ENCODE measurements around the gene TAPBP. TPM values are rescaled to one million over a fixed set of nuclear protein-coding genes. Genes with fewer than 3 reads are reported as not detected.

The TAPBP gene
- polyA plus RNA-seq, 2 of the 4 experiments (the other 2 are of a cell fraction) = 16.8 to 37.5 TPM

GRCh38 chr6:33312361-33313104 lies 1.3 kb downstream of the TAPBP start:
- CTCF ChIA-PET = interaction anchor here (0.9 to 6.0 kb wide), 4 partner anchors 12 to 34 kb away, joined by 3 to 40 read pairs (median 9); partner anchors contain the start of gene RGL2

DNA sequence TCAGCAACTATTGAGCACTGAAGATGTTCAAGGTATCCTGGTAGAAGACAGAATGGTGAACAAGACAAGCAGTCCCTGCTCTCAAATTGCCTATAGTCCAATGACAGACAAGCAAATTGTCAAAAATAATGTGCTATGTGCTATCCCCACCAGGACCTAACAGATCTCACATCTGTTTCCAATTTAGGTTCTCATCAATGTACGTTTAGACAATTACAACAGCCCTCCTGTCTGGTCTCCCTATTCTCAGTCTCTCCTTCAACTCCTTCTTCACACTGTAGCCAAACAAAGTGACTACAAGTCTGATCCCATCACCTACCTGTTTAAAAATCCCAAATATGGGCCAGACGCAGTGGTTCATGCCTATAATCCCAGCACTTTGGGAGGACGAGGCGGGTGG lies 7.5 kb downstream of the TAPBP start:
- 98% methylated on average over 4 of the region's 4 CpGs for WGBS (ENCODE audit: missing lambda C conversion rate)
- FAIRE-seq = no peak
- DNase-seq (ENCODE audit: low read depth in 1 of 2, low spot score in 1 of 2) = no peak
- ChIA-PET POLR2A (no interaction called here), CTCF (interaction anchor here (0.8 kb wide), 1 partner anchor 22 kb away, joined by 3 read pairs; no protein-coding TSS in a partner anchor)
- TF ChIP-seq PBX3 (IDR thresholded peaks at IDR 0.05) (no peak), CBX8 (IDR thresholded peaks at IDR 0.05) (no peak), GATA3 (IDR thresholded peaks at IDR 0.05; ENCODE audit: borderline replicate concordance) (no peak), HOXB13 (CRISPR knock-in tag; IDR thresholded peaks at IDR 0.05; ENCODE audit: low read depth) (no peak), JUN (IDR thresholded peaks at IDR 0.05) (no peak), RFX5 (IDR thresholded peaks at IDR 0.05) (no peak), HEYL (CRISPR knock-in tag; IDR thresholded peaks at IDR 0.05) (no peak), ZC3H11A (IDR thresholded peaks at IDR 0.05) (no peak), FOSB (CRISPR knock-in tag; IDR thresholded peaks at IDR 0.05) (no peak), CTCF (IDR thresholded peaks at IDR 0.05) (no peak), FOXS1 (CRISPR knock-in tag; IDR thresholded peaks at IDR 0.05) (no peak), HDAC2 (IDR thresholded peaks at IDR 0.05) (no peak), FOSL2 (IDR thresholded peaks at IDR 0.05) (no peak), FOSL2 (CRISPR knock-in tag; IDR thresholded peaks at IDR 0.05) (no peak), EP300 (IDR thresholded peaks at IDR 0.05) (no peak), CHD2 (IDR thresholded peaks at IDR 0.05; ENCODE audit: low read length, partially characterized antibody) (no peak)
- Histone ChIP-seq H3K4me2 (no peak overlapping the region), H3K9me3 (no peaks in the 10 kb centered on the region), H3K4me1 (no peaks in the 10 kb centered on the region), H3K4me3 (no peak overlapping the region), H3K27ac (no peak overlapping the region)
- ATAC-seq = no peak

More at GRCh38 chr6:33312361-33313104, 1.3 kb downstream of the TAPBP start:
- Histone ChIP-seq H3K9me3 (no peaks in the 10 kb centered on the region), H3K4me1 (peaks cover 25% of the 10 kb centered on the region), H3K4me2 (peak overlapping the region; percentile 92), H3K27ac (peak overlapping the region; percentile 93 to 97), H3K4me3 (peak overlapping the region; percentile 74)
- TF ChIP-seq USF2 (IDR thresholded peaks at IDR 0.05) = peak; percentile 61
- TF ChIP-seq, protein P1, sequence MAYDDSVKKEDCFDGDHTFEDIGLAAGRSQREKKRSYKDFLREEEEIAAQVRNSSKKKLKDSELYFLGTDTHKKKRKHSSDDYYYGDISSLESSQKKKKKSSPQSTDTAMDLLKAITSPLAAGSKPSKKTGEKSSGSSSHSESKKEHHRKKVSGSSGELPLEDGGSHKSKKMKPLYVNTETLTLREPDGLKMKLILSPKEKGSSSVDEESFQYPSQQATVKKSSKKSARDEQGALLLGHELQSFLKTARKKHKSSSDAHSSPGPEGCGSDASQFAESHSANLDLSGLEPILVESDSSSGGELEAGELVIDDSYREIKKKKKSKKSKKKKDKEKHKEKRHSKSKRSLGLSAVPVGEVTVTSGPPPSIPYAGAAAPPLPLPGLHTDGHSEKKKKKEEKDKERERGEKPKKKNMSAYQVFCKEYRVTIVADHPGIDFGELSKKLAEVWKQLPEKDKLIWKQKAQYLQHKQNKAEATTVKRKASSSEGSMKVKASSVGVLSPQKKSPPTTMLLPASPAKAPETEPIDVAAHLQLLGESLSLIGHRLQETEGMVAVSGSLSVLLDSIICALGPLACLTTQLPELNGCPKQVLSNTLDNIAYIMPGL (CRISPR knock-in tag; IDR thresholded peaks at IDR 0.05; ENCODE audit: borderline replicate concordance) = no peak
- FAIRE-seq (no peak), ATAC-seq (peak; percentile 44 to 69; a peak in 5 of 6 replicates), DNase-seq (ENCODE audit: low read depth in 1 of 2, low spot score in 1 of 2) (peak; percentile 79 to 85)
- 20% methylated on average over 15 of the region's 29 CpGs for WGBS (ENCODE audit: missing lambda C conversion rate)
- POLR2A ChIA-PET = interaction anchor here (1.1 kb wide), 1 partner anchor 13 kb away, joined by 5 read pairs; no protein-coding TSS in a partner anchor
